T-helper 2 cell (primary cell): ENCODE data around the gene SPSB2.

Source experiments
- DNase-seq, 5 experiments: peaks; one replicate each; pipeline versions ENCODE4 v3.0.0 to v3.0.0-alpha.2; 2012 to 2022

The SPSB2 gene

GRCh38 chr12:6829536-6830220 lies 43.4 kb downstream of the SPSB2 start:
- DNase-seq, result no peak

- DNase-seq, result peak in 3 of 5 experiments; percentile 13 to 35 (median 28)
Measured at GRCh38 chr12:6828781-6829535, 44.1 kb downstream of the SPSB2 start.

GRCh38 chr12:6827982-6828780 lies 44.9 kb downstream of the SPSB2 start, which contains the start of gene P3H3:
Gene P3H3, plus strand, starts transcription at chr12:6828407. Its CDS starts 34 bp downstream, at chr12:6828441.
- peak in 2 of 5 experiments; percentile 10 to 34 for DNase-seq

- DNase-seq, result peak in 2 of 5 experiments; percentile 17 to 50
Measured at GRCh38 chr12:6827437-6827911, 45.6 kb downstream of the SPSB2 start.

GRCh38 chr12:6826734-6827436 lies 46.2 kb downstream of the SPSB2 start:
- no peak for DNase-seq

GRCh38 chr12:6826125-6826733 lies 46.9 kb downstream of the SPSB2 start:
- no peak for DNase-seq

GRCh38 chr12:6825398-6826124 lies 47.5 kb downstream of the SPSB2 start:
- DNase-seq, result peak; percentile 52 to 74 (median 60)

GRCh38 chr12:6824901-6825381 lies 48.2 kb downstream of the SPSB2 start:
- DNase-seq, result no peak

GRCh38 chr12:6824085-6824775 lies 48.9 kb downstream of the SPSB2 start:
- no peak for DNase-seq

GRCh38 chr12:6823182-6824084 lies 49.7 kb downstream of the SPSB2 start:
- no peak for DNase-seq

- no peak for DNase-seq
Measured at GRCh38 chr12:6822426-6823135, 50.5 kb downstream of the SPSB2 start.

- no peak for DNase-seq
Measured at GRCh38 chr12:6821591-6822425, 51.3 kb downstream of the SPSB2 start, which contains the start of gene GPR162. Gene GPR162, plus strand, starts transcription at chr12:6821821. Its CDS starts 2,078 bp downstream, at chr12:6823899.
